Kidney epithelial cell (primary cell): ENCODE results near the gene DOCK9. TPM values are rescaled to one million over a fixed set of nuclear protein-coding genes. Genes with fewer than 3 reads are reported as not detected.

Experiments used
- DNase-seq: peaks from one replicate; pipeline ENCODE4 v3.0.0-alpha.2; 2010; ENCODE audit warnings: low read depth
- H3K27me3 ChIP-seq: 2 replicates; pipeline ENCODE4 v1.6.0; 2011; ENCODE audit warnings: low read length; ENCODE audit not compliant: control insufficient read depth, insufficient read depth
- H3K36me3 ChIP-seq: 2 replicates; pipeline ENCODE4 v1.5.1; 2011; ENCODE audit warnings: low read length; ENCODE audit not compliant: control insufficient read depth, insufficient read depth
- H3K4me3 ChIP-seq: 2 replicates; pipeline ENCODE4 v1.5.1; 2011; ENCODE audit warnings: low read depth, mild to moderate bottlenecking, control low read depth, low read length
- total RNA-seq: library from RNA; depleted of rRNA; stranded (reverse); fragments of >200 nt; gene quantifications from 2 replicates; pipeline ENCODE4 v1.2.3, GENCODE V29; 2015
- TF ChIP-seq, protein P1 (sequence below): IDR thresholded peaks from 2 replicates; pipeline ENCODE4 v1.5.1; 2011; ENCODE audit warnings: mild to moderate bottlenecking, moderate library complexity, low read length, control low read depth, inconsistent platforms; ENCODE audit not compliant: insufficient read depth, poor library complexity, severe bottlenecking

DOCK9 gene
- total RNA-seq, 1 donor from 2014 or later: 226 TPM

- Histone ChIP-seq H3K27me3 (no peaks in the 10 kb centered on the region), H3K4me3 (no peak overlapping the region), H3K36me3 (no peaks in the 10 kb centered on the region)
- no peak for DNase-seq
- TF ChIP-seq, protein P1, sequence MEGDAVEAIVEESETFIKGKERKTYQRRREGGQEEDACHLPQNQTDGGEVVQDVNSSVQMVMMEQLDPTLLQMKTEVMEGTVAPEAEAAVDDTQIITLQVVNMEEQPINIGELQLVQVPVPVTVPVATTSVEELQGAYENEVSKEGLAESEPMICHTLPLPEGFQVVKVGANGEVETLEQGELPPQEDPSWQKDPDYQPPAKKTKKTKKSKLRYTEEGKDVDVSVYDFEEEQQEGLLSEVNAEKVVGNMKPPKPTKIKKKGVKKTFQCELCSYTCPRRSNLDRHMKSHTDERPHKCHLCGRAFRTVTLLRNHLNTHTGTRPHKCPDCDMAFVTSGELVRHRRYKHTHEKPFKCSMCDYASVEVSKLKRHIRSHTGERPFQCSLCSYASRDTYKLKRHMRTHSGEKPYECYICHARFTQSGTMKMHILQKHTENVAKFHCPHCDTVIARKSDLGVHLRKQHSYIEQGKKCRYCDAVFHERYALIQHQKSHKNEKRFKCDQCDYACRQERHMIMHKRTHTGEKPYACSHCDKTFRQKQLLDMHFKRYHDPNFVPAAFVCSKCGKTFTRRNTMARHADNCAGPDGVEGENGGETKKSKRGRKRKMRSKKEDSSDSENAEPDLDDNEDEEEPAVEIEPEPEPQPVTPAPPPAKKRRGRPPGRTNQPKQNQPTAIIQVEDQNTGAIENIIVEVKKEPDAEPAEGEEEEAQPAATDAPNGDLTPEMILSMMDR: no peak
Observed at GRCh38 chr13:98821372-98822224, 156.3 kb downstream of the DOCK9 start.

- no peaks in the 10 kb centered on the region for H3K36me3 ChIP-seq
- no peak for DNase-seq
- no peak overlapping the region for H3K4me3 ChIP-seq
- no peaks in the 10 kb centered on the region for H3K27me3 ChIP-seq
- TF ChIP-seq, protein P1: no peak
Observed at GRCh38 chr13:98820744-98821371, 157.0 kb downstream of the DOCK9 start.

- no peak overlapping the region for H3K4me3 ChIP-seq
- H3K36me3 ChIP-seq: no peaks in the 10 kb centered on the region
- H3K27me3 ChIP-seq: no peaks in the 10 kb centered on the region
- TF ChIP-seq, protein P1: no peak
- no peak for DNase-seq
Observed at GRCh38 chr13:98820300-98820699, 157.6 kb downstream of the DOCK9 start.

DNA sequence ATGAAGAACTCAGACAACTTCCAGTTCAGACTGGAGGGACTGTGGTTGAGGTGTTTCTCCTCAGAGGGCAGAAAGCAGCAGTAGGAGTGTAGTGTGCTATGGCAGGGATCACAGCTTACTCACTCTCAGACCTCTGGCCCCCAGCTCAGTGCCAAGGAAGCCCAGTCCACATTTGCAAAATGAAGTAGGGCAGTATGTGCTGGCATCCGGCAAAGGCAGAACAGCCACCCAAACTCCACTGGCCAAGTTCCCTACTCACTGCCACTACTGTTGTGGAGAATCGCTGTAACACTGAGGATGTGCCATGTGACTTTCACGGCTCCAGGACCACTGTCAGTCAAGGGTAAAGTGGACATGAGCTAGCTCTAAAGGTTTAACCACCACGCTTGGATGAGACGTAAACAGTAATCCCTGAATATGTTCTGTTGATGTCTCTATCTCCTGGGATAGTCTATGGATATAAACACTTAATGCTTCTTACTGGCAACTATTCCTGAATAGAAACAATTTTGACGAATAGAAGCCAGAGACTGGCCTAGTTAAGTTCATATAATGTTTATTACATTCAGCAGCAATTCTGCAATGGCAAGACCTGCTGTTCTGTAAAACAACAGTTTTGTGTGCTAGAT, 158.4 kb downstream of the DOCK9 start:
- TF ChIP-seq, protein P1: no peak
- no peak for DNase-seq
- Histone ChIP-seq H3K27me3 (no peaks in the 10 kb centered on the region), H3K4me3 (no peak overlapping the region), H3K36me3 (no peaks in the 10 kb centered on the region)

DNA sequence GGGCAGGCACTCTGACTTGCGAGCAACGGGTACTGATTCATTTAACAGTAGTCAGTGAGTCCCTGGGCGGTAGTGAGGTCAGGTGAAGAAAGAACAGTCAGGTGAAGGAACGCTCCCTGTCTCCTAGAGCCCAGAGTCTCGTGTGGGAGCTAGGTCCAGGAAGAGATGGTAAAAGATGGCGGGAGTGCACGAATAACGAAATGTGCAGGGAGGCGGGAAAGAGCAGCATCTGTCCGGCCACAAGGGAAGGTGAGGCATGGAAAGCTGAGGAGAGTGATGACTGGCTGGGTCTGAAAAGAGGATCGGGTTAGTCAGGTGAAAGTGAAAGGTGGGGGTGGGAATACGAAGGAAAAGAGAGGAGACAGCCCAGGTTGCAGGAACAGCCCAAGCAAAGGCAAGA, 161.5 kb downstream of the DOCK9 start:
- Histone ChIP-seq H3K27me3 (no peaks in the 10 kb centered on the region), H3K4me3 (no peak overlapping the region), H3K36me3 (no peaks in the 10 kb centered on the region)
- DNase-seq: no peak
- TF ChIP-seq, protein P1: no peak
